ENCODE data around the gene HTT.

Gene HTT

GRCh38 chr4:3112201-3112600, 37.7 kb downstream of the HTT start:
- no peaks in the 10 kb centered on the region for H3K9me2 ChIP-seq (replicated peaks; ENCODE audit: insufficient read depth, low read length)
- no peaks in the 10 kb centered on the region for H3K79me2 ChIP-seq (ENCODE audit: low read length)
- H3K27me3 ChIP-seq (replicated peaks; ENCODE audit: insufficient read depth, low read length), result no peaks in the 10 kb centered on the region
- H3K36me3 ChIP-seq (replicated peaks; ENCODE audit: insufficient read depth, low read length), result peaks cover 4% of the 10 kb centered on the region; the same call in 1 of the 2 replicates
- H3K4me3 ChIP-seq (ENCODE audit: low read length), result no peak overlapping the region
- H3K27ac ChIP-seq (ENCODE audit: low read length), result no peak overlapping the region
- H3K9me3 ChIP-seq (replicated peaks; ENCODE audit: insufficient read depth, low read length), result no peaks in the 10 kb centered on the region
- no peak for DNase-seq
- H3K9ac ChIP-seq (ENCODE audit: low read length), result no peak overlapping the region
- H4K20me1 ChIP-seq (ENCODE audit: insufficient read depth, low read length), result no peaks in the 10 kb centered on the region
- H3F3A ChIP-seq (ENCODE audit: insufficient read depth, low read length), result no peaks in the 10 kb centered on the region
- H3K4me1 ChIP-seq (ENCODE audit: low read length), result no peaks in the 10 kb centered on the region
- H3K4me2 ChIP-seq (ENCODE audit: low read depth, low read length), result no peak overlapping the region
- TF ChIP-seq EZH2phosphoT487 (IDR thresholded peaks at IDR 0.05; ENCODE audit: low read length) (no peak), EZH2 (optimal IDR thresholded peaks at IDR 0.05; ENCODE audit: low read depth, low read length) (no peak), CTCF (IDR thresholded peaks at IDR 0.05; ENCODE audit: low read length) (no peak)
- H2AFZ ChIP-seq (ENCODE audit: low read length), result no peak overlapping the region

DNA sequence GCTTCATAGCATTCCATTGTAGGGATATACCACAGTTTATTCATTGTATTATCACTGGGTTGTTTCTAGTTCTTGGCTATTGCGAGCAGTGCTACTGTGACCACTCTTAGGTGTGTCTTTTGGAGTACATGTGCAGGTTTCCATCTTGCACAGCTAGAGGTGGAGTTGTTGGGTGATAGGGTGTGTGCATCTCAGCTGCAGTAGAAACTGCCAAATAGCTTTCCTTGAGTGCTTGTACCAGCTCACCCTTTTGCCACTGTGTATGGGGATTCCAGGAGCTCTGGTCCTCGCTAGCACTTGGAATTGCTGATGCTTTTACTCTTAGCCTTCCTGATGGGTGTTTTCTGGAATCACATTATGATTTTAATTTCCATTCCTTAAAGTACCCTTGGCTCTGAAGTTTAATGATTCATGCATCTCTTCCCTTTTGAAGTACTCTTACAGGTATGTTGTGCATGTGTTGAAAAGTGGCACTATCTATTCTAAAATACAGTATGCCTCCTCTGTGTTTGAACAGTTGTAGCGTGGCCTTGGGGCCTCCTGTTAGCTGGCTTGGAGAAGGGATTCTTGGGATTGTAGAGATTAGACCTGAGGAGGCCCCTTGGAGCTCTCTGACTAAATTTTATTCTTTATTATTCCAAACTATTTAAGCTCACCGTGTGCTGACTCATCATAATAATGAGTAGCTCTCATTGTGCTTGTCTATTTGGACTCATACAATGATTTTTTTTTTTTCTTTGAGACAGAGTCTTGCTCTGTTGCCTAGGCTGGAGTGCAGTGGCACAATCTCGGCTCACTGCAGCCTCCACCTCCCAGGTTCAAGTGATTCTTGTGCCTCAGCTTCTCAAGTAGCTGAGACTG, 38.4 kb downstream of the HTT start:
- no peak for TF ChIP-seq CTCF (IDR thresholded peaks at IDR 0.05; ENCODE audit: low read length)
- no peak for TF ChIP-seq EZH2phosphoT487 (IDR thresholded peaks at IDR 0.05; ENCODE audit: low read length)
- TF ChIP-seq EZH2 (optimal IDR thresholded peaks at IDR 0.05; ENCODE audit: low read depth, low read length), result no peak
- H3F3A ChIP-seq (ENCODE audit: insufficient read depth, low read length), result no peaks in the 10 kb centered on the region

GRCh38 chr4:3114377-3114776, 39.9 kb downstream of the HTT start:
- Histone ChIP-seq H4K20me1 (ENCODE audit: insufficient read depth, low read length) (no peaks in the 10 kb centered on the region), H3K27ac (ENCODE audit: low read length) (no peak overlapping the region), H3F3A (ENCODE audit: insufficient read depth, low read length) (no peaks in the 10 kb centered on the region), H3K4me1 (ENCODE audit: low read length) (no peaks in the 10 kb centered on the region), H3K9ac (ENCODE audit: low read length) (no peak overlapping the region), H3K9me3 (replicated peaks; ENCODE audit: insufficient read depth, low read length) (no peaks in the 10 kb centered on the region), H3K4me3 (ENCODE audit: low read length) (no peak overlapping the region), H3K79me2 (ENCODE audit: low read length) (no peaks in the 10 kb centered on the region), H3K27me3 (replicated peaks; ENCODE audit: insufficient read depth, low read length) (no peaks in the 10 kb centered on the region), H3K4me2 (ENCODE audit: low read depth, low read length) (no peak overlapping the region), H3K36me3 (replicated peaks; ENCODE audit: insufficient read depth, low read length) (no peaks in the 10 kb centered on the region; the same call in 1 of the 2 replicates), H2AFZ (ENCODE audit: low read length) (no peak overlapping the region), H3K9me2 (replicated peaks; ENCODE audit: insufficient read depth, low read length) (no peaks in the 10 kb centered on the region)
- no peak for TF ChIP-seq EZH2phosphoT487 (IDR thresholded peaks at IDR 0.05; ENCODE audit: low read length)
- no peak for TF ChIP-seq EZH2 (optimal IDR thresholded peaks at IDR 0.05; ENCODE audit: low read depth, low read length)
- no peak for TF ChIP-seq CTCF (IDR thresholded peaks at IDR 0.05; ENCODE audit: low read length)
- DNase-seq, result no peak

More for the DNA sequence above, 38.4 kb downstream of the HTT start:
- no peaks in the 10 kb centered on the region; the same call in 1 of the 2 replicates for H3K36me3 ChIP-seq (replicated peaks; ENCODE audit: insufficient read depth, low read length)
- no peak overlapping the region for H3K9ac ChIP-seq (ENCODE audit: low read length)
- H3K79me2 ChIP-seq (ENCODE audit: low read length), result no peaks in the 10 kb centered on the region
- no peaks in the 10 kb centered on the region for H3K9me2 ChIP-seq (replicated peaks; ENCODE audit: insufficient read depth, low read length)
- H3K4me1 ChIP-seq (ENCODE audit: low read length), result no peaks in the 10 kb centered on the region
- no peak overlapping the region for H2AFZ ChIP-seq (ENCODE audit: low read length)
- no peak overlapping the region for H3K27ac ChIP-seq (ENCODE audit: low read length)
- H3K9me3 ChIP-seq (replicated peaks; ENCODE audit: insufficient read depth, low read length), result no peaks in the 10 kb centered on the region
- no peak overlapping the region for H3K4me2 ChIP-seq (ENCODE audit: low read depth, low read length)
- H4K20me1 ChIP-seq (ENCODE audit: insufficient read depth, low read length), result no peaks in the 10 kb centered on the region
- no peaks in the 10 kb centered on the region for H3K27me3 ChIP-seq (replicated peaks; ENCODE audit: insufficient read depth, low read length)
- DNase-seq, result no peak
- no peak overlapping the region for H3K4me3 ChIP-seq (ENCODE audit: low read length)
